Stimulated activated CD4-positive, alpha-beta T cell treated with anti-CD3 and anti-CD28 coated beads, TNF-alpha, amount 100 ng/mL, for 48 hours (primary cell): ENCODE measurements around the gene BCAS3.

Experiments
- DNase-seq, 3 donors: peaks; one replicate each; pipeline ENCODE4 v3.0.0-alpha.2; 2020; ENCODE audit warnings: low read depth in 3 of 3

The BCAS3 gene

GRCh38 chr17:60675997-60676396, 1.7 kb upstream of the BCAS3 start:
- no peak for DNase-seq

- DNase-seq = no peak
Measured at GRCh38 chr17:60676758-60677307, 818 bp upstream of the BCAS3 start.

GRCh38 chr17:60678118-60678444, 430 bp downstream of the BCAS3 start:
- no peak for DNase-seq

GRCh38 chr17:60679287-60679686, 1.6 kb downstream of the BCAS3 start:
- no peak for DNase-seq

GRCh38 chr17:60680754-60681153, 3.1 kb downstream of the BCAS3 start:
- DNase-seq = no peak

GRCh38 chr17:60685437-60685836, 7.8 kb downstream of the BCAS3 start:
- DNase-seq = no peak

GRCh38 chr17:60695960-60696359, 18.3 kb downstream of the BCAS3 start:
- DNase-seq = no peak

GRCh38 chr17:60699090-60699489, 21.4 kb downstream of the BCAS3 start:
- DNase-seq = no peak

- DNase-seq = no peak
Measured at GRCh38 chr17:60704170-60704569, 26.5 kb downstream of the BCAS3 start.

- DNase-seq = no peak
Measured at GRCh38 chr17:60712675-60713074, 35.0 kb downstream of the BCAS3 start.

- DNase-seq = no peak
Measured at GRCh38 chr17:60713608-60714007, 36.0 kb downstream of the BCAS3 start.

- DNase-seq = no peak
Measured at GRCh38 chr17:60716766-60717165, 39.1 kb downstream of the BCAS3 start.

GRCh38 chr17:60717814-60718213, 40.2 kb downstream of the BCAS3 start:
- DNase-seq = no peak

- peak in 2 of 3 donors; percentile 14 to 34 for DNase-seq
Measured at GRCh38 chr17:60720763-60721531, 43.3 kb downstream of the BCAS3 start.

- no peak for DNase-seq
Measured at GRCh38 chr17:60724647-60725046, 47.0 kb downstream of the BCAS3 start.

GRCh38 chr17:60729854-60730253, 52.2 kb downstream of the BCAS3 start:
- no peak for DNase-seq

- DNase-seq = no peak
Measured at GRCh38 chr17:60730273-60730672, 52.6 kb downstream of the BCAS3 start.

GRCh38 chr17:60738287-60738686, 60.6 kb downstream of the BCAS3 start:
- no peak for DNase-seq

GRCh38 chr17:60740584-60740983, 62.9 kb downstream of the BCAS3 start:
- no peak for DNase-seq

GRCh38 chr17:60741031-60741430, 63.4 kb downstream of the BCAS3 start:
- DNase-seq = no peak

GRCh38 chr17:60743282-60743681, 65.6 kb downstream of the BCAS3 start:
- DNase-seq = no peak

- no peak for DNase-seq
Measured at GRCh38 chr17:60743799-60744198, 66.1 kb downstream of the BCAS3 start.

GRCh38 chr17:60744355-60744966, 66.8 kb downstream of the BCAS3 start:
- no peak for DNase-seq
